HG03460 (cell line): Measurements from ENCODE around the gene GDA.
"Not testable (repeated sequence)": the region's sequence is repeated elsewhere in the genome, so short reads cannot be mapped to it uniquely, and the experiment has no call there.

Experiments used
- ATAC-seq: cut with Tn5 transposase; IDR thresholded peaks from one replicate; pipeline ENCODE4 v1.9.1; 2021; ENCODE audit not compliant: unreplicated experiment

GDA gene

GRCh38 chr9:72274441-72274840 lies 125.2 kb downstream of the GDA start:
- ATAC-seq, result no peak

GRCh38 chr9:72274916-72275315 lies 125.7 kb downstream of the GDA start:
- no peak for ATAC-seq

- no peak for ATAC-seq
These were observed 127.2 kb downstream of the GDA start for GRCh38 chr9:72276429-72276828.

- peak; percentile 74 for ATAC-seq
These were observed 129.7 kb downstream of the GDA start for GRCh38 chr9:72278959-72279358.

- peak; percentile 91 for ATAC-seq
These were observed 131.8 kb downstream of the GDA start for GRCh38 chr9:72280913-72281500.

- no peak for ATAC-seq
These were observed 140.2 kb downstream of the GDA start for GRCh38 chr9:72289401-72289800.

GRCh38 chr9:72290311-72290710 lies 141.1 kb downstream of the GDA start:
- ATAC-seq, result no peak

GRCh38 chr9:72291576-72291975 lies 142.3 kb downstream of the GDA start:
- ATAC-seq, result not testable (repeated sequence)

- no peak for ATAC-seq
These were observed 143.0 kb downstream of the GDA start for GRCh38 chr9:72292256-72292682.

- no peak for ATAC-seq
These were observed 143.8 kb downstream of the GDA start for GRCh38 chr9:72292874-72293607.

- no peak for ATAC-seq
These were observed 145.7 kb downstream of the GDA start for GRCh38 chr9:72294936-72295335.

- ATAC-seq, result no peak
These were observed 148.3 kb downstream of the GDA start for GRCh38 chr9:72297516-72297915.

GRCh38 chr9:72299017-72299603 lies 149.9 kb downstream of the GDA start:
- no peak for ATAC-seq

- ATAC-seq, result no peak
These were observed 151.6 kb downstream of the GDA start for GRCh38 chr9:72300873-72301272.
